A549 (cell line): ENCODE results near the gene NAPSA. TPM values are rescaled to one million over a fixed set of nuclear protein-coding genes. Genes with fewer than 3 reads are reported as not detected.

Source experiments
- ATAC-seq, 2 experiments: fragments of 200-7000 bp in 1 of 2; fragments of >200 bp in 1 of 2; cut with Nextera tagmentation in 1 of 2; cut with Tn5 transposase in 1 of 2; 3 replicates each; pipeline versions ENCODE4 v1.8.0 to v1.9.1; 2018 to 2020; ENCODE audit warnings: mild to moderate bottlenecking in 1 of 2, moderate library complexity in 1 of 2
- CTCF ChIA-PET: fragments of 300-600 bp; sonication (Branson Sonifier 250); formaldehyde crosslinking; extraction: SDS; loops from one replicate; lab custom pipeline; 2021; ENCODE audit warnings: antibody characterized with exemption, inconsistent platforms; lab: Yijun Ruan, JAX
- POLR2A ChIA-PET: fragments of 350-600 bp; formaldehyde crosslinking; extraction: SDS; loops from one replicate; lab custom pipeline; 2021; ENCODE audit warnings: antibody characterized with exemption, inconsistent platforms; lab: Yijun Ruan, JAX
- DNase-seq, 2 experiments: peaks; one replicate each; pipeline versions ENCODE4 v3.0.0 to v3.0.0-alpha.2; 2011 to 2016; ENCODE audit warnings: low read depth in 1 of 2, low spot score in 1 of 2
- FAIRE-seq: peaks from 2 replicates; lab custom pipeline; 2011; peaks lifted over from hg19 to GRCh38; lab: Jason Lieb, UNC
- H3K27ac ChIP-seq, 2 experiments: fragments of >200 bp; sonication (Bioruptor Twin); formaldehyde crosslinking; 3 replicates each; pipeline ENCODE4 v1.5.1; 2016 to 2017
- H3K4me1 ChIP-seq: fragments of >200 bp; sonication (Bioruptor Twin); formaldehyde crosslinking; 3 replicates; pipeline ENCODE4 v1.6.1; 2016
- H3K4me2 ChIP-seq: fragments of >200 bp; sonication (Bioruptor Twin); formaldehyde crosslinking; 3 replicates; pipeline ENCODE4 v1.6.1; 2016
- H3K4me3 ChIP-seq: fragments of >200 bp; sonication (Bioruptor Twin); formaldehyde crosslinking; 3 replicates; pipeline ENCODE4 v1.5.1; 2016
- H3K9me3 ChIP-seq: fragments of >200 bp; sonication (Bioruptor Twin); formaldehyde crosslinking; 3 replicates; pipeline ENCODE4 v1.6.1; 2016
- BCL3 ChIP-seq: fragments of >200 bp; sonication (Bioruptor Twin); formaldehyde crosslinking; IDR thresholded peaks from 3 replicates; pipeline ENCODE4 v1.6.1; 2016
- CHD2 ChIP-seq: fragments of 150-350 bp; IDR thresholded peaks from 2 replicates; pipeline ENCODE4 v1.6.1; 2014; ENCODE audit warnings: low read length; ENCODE audit not compliant: partially characterized antibody
- ELK1 ChIP-seq: fragments of 150-350 bp; IDR thresholded peaks from 2 replicates; pipeline ENCODE4 v1.6.1; 2014; ENCODE audit warnings: low read depth, mild to moderate bottlenecking, low read length
- FOSB ChIP-seq: fragments of 250-450 bp; sonication (Bioruptor Pico); IDR thresholded peaks from 2 replicates; pipeline ENCODE4 v1.5.0; 2020; ENCODE audit warnings: mild to moderate bottlenecking, moderate library complexity
- HES2 ChIP-seq: fragments of >200 bp; sonication (Bioruptor Twin); formaldehyde crosslinking; IDR thresholded peaks from 2 replicates; pipeline ENCODE4 v1.6.1; 2016
- HOXB13 ChIP-seq: fragments of 250-450 bp; sonication (Bioruptor Pico); IDR thresholded peaks from 2 replicates; pipeline ENCODE4 v1.5.0; 2020; ENCODE audit warnings: low read depth, mild to moderate bottlenecking, moderate library complexity
- MAZ ChIP-seq: fragments of 150-350 bp; IDR thresholded peaks from 2 replicates; pipeline ENCODE4 v1.6.1; 2014; ENCODE audit warnings: antibody characterized with exemption, low read depth, low read length, borderline replicate concordance
- NFE2L2 ChIP-seq: fragments of 150-350 bp; conservative IDR thresholded peaks from 2 replicates; pipeline ENCODE4 v1.6.1; 2014; ENCODE audit warnings: low read length
- PHF8 ChIP-seq: fragments of 200-600 bp; sonication (generic); IDR thresholded peaks from 2 replicates; pipeline ENCODE4 v1.6.1; 2016; ENCODE audit warnings: low read depth, mild to moderate bottlenecking, antibody characterized with exemption, moderate library complexity, borderline replicate concordance
- POLR2A ChIP-seq: IDR thresholded peaks from 2 replicates; pipeline ENCODE4 v1.6.1; 2012; ENCODE audit warnings: mild to moderate bottlenecking, low read length
- REST ChIP-seq: fragments of 200-600 bp; sonication (generic); IDR thresholded peaks from 2 replicates; pipeline ENCODE4 v1.6.1; 2016; ENCODE audit warnings: antibody characterized with exemption, mild to moderate bottlenecking, moderate library complexity
- RNF2 ChIP-seq: fragments of 200-600 bp; sonication (generic); IDR thresholded peaks from 2 replicates; pipeline ENCODE4 v1.6.1; 2016; ENCODE audit warnings: low read depth, mild to moderate bottlenecking, antibody characterized with exemption, moderate library complexity, borderline replicate concordance
- TFCP2L1 ChIP-seq: fragments of 250-450 bp; sonication (Bioruptor Pico); IDR thresholded peaks from 2 replicates; pipeline ENCODE4 v1.5.0; 2021; ENCODE audit warnings: mild to moderate bottlenecking
- ZC3H11A ChIP-seq: fragments of 450-650 bp; IDR thresholded peaks from 2 replicates; pipeline ENCODE4 v1.6.1; 2014; ENCODE audit warnings: antibody characterized with exemption, mild to moderate bottlenecking
- WGBS: methylation state at CpG from one replicate; pipeline ENCODE4 v1.1.6; 2017; ENCODE audit errors: missing lambda C conversion rate; 5-methylcytosine and 5-hydroxymethylcytosine counted together
- polyA plus RNA-seq, 4 experiments: library from polyadenylated mRNA; depleted of rRNA in 3 of 4; stranded (reverse); fragments of >200 nt; fragmentation: RNase III in 1 of 4; extraction: RNeasy Plus Mini Kit Qiagen cat#74134 plus additional on column Dnase treatment in 1 of 4; gene quantifications; 2 replicates in 3 of 4; 3 replicates in 1 of 4; pipeline ENCODE4 v1.2.3, GENCODE V29; 2011 to 2017

NAPSA gene
- polyA plus RNA-seq, 2 of the 4 experiments (the other 2 are of a cell fraction): 1.3 to 1.5 TPM

GRCh38 chr19:50331994-50332243, 33.5 kb downstream of the NAPSA start (continued):
- TF ChIP-seq PHF8 (no peak), ZC3H11A (no peak), ELK1 (no peak), HOXB13 (CRISPR knock-in tag) (no peak), TFCP2L1 (CRISPR knock-in tag) (no peak), FOSB (CRISPR knock-in tag) (no peak), HES2 (no peak), REST (no peak), RNF2 (no peak), CHD2 (no peak)

- FAIRE-seq: no peak
- H3K27ac ChIP-seq: peak overlapping the region; percentile 63 to 78
- ChIA-PET POLR2A (interaction anchor here (0.6 kb wide), 1 partner anchor 37 kb away, joined by 3 read pairs; no protein-coding TSS in a partner anchor), CTCF (interaction anchor here (0.8 to 1.1 kb wide), 2 partner anchors 26 to 184 kb away, joined by 3 to 4 read pairs; no protein-coding TSS in a partner anchor)
- no peak for ATAC-seq
- H3K4me2 ChIP-seq: peak overlapping the region; percentile 99
- no peak for TF ChIP-seq NFE2L2
- TF ChIP-seq BCL3: no peak
- WGBS: 28% methylated on average over 10 of the region's 10 CpGs
- peak overlapping the region; percentile 60 for H3K4me3 ChIP-seq
- no peak for DNase-seq
- peaks cover 34% of the 10 kb centered on the region for H3K4me1 ChIP-seq
- H3K9me3 ChIP-seq: 0 out of 3 replicates have a peak, but pooled peaks cover 3% of the 10 kb centered on the region
These were observed 34.0 kb downstream of the NAPSA start for GRCh38 chr19:50331221-50331993.

GRCh38 chr19:50330365-50331078, 34.9 kb downstream of the NAPSA start:
- ChIA-PET CTCF (interaction anchor here (1.1 to 1.7 kb wide), 3 partner anchors 38 to 194 kb away, joined by 4 to 6 read pairs (median 4); no protein-coding TSS in a partner anchor), POLR2A (no interaction called here)
- WGBS: 4% methylated on average over 45 of the region's 48 CpGs
- peak overlapping the region; percentile 99 for H3K4me2 ChIP-seq
- 0 out of 3 replicates have a peak, but pooled peaks cover 3% of the 10 kb centered on the region for H3K9me3 ChIP-seq
- DNase-seq (peak; percentile 87 to 94), FAIRE-seq (no peak), ATAC-seq (peak; percentile 33 to 74)
- TF ChIP-seq MAZ (no peak), POLR2A (peak; percentile 25; the same call in 1 of the 2 replicates)
- peak overlapping the region; percentile 63 to 78 for H3K27ac ChIP-seq
- peaks cover 42% of the 10 kb centered on the region for H3K4me1 ChIP-seq
- peak overlapping the region; percentile 60 for H3K4me3 ChIP-seq
